ENCODE results near the gene CCT5.

DNA sequence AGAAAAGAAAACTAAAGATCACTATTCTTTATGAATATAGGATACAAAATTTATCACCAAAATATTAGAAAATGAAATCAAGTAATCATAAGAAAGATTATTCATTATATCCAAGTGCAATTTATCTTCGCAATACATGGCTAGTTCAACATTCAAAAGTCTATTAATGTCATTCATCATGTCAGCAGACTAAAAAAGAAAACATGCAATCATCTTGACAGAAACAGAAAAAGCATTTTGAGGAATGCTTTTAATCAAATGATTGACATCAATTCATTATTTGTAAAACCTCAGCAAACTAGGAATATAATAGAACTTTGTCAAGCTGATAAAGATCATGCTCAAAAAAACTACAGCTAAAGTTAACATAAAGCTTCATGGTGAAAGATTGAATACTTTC, 41.1 kb upstream of the CCT5 start:
- TF ChIP-seq CTCF (IDR thresholded peaks at IDR 0.05): no peak
- TF ChIP-seq POLR2A (IDR thresholded peaks at IDR 0.05): no peak
- TF ChIP-seq POLR2AphosphoS5 (IDR thresholded peaks at IDR 0.05): no peak

All from prostate gland (tissue), 2 donors.